A673 (cell line): Measurements from ENCODE around the gene PDZD8. TPM values are rescaled to one million over a fixed set of nuclear protein-coding genes. Genes with fewer than 3 reads are reported as not detected.

Experiments used
- Bru-seq: library from RNA; stranded (reverse); fragments of 400-500 nt; gene quantifications from one replicate; lab custom pipeline; 2021; lab: Mats Ljungman, UMichigan
- BruChase-seq, 2 experiments: library from RNA; stranded (reverse); fragments of 400-500 nt; gene quantifications; one replicate each; lab custom pipeline; 2021; lab: Mats Ljungman, UMichigan
- BruUV-seq: library from RNA; stranded (reverse); fragments of 400-500 nt; replicated peaks from 2 replicates; lab custom pipeline; 2021; lab: Mats Ljungman, UMichigan
- CTCF ChIA-PET: fragments of 300-600 bp; sonication (Branson Sonifier 250); formaldehyde crosslinking; loops from one replicate; lab custom pipeline; 2022; ENCODE audit warnings: antibody characterized with exemption; lab: Charles Lee
- POLR2A ChIA-PET: fragments of 300-600 bp; sonication (Branson Sonifier 250); formaldehyde crosslinking; loops from one replicate; lab custom pipeline; 2022; ENCODE audit warnings: antibody characterized with exemption; ENCODE audit not compliant: low non-redundant PET; lab: Charles Lee
- DNase-seq: peaks from one replicate; pipeline ENCODE4 v3.0.0-alpha.2; 2015; ENCODE audit warnings: low spot score
- H3K27ac ChIP-seq: fragments of 200-600 bp; sonication (generic); 2 replicates; pipeline ENCODE4 v1.5.1; 2016; ENCODE audit warnings: mixed run types, low read depth, mild to moderate bottlenecking, mixed read lengths, antibody characterized with exemption, low read length; ENCODE audit not compliant: poor library complexity, severe bottlenecking
- H3K27me3 ChIP-seq: fragments of 200-600 bp; sonication (generic); replicated peaks from 2 replicates; pipeline ENCODE4 v1.6.1; 2017; ENCODE audit warnings: mixed run types, low read depth, mild to moderate bottlenecking, mixed read lengths, antibody characterized with exemption, low read length; ENCODE audit not compliant: insufficient read depth, poor library complexity
- H3K36me3 ChIP-seq: fragments of 200-600 bp; sonication (generic); 2 replicates; pipeline ENCODE4 v1.6.1; 2016; ENCODE audit warnings: mixed run types, mild to moderate bottlenecking, mixed read lengths, antibody characterized with exemption, low read length; ENCODE audit not compliant: insufficient read depth, poor library complexity, severe bottlenecking
- H3K4me1 ChIP-seq: fragments of 200-600 bp; sonication (generic); 2 replicates; pipeline ENCODE4 v1.6.1; 2017; ENCODE audit warnings: mixed run types, mild to moderate bottlenecking, mixed read lengths, antibody characterized with exemption, low read length; ENCODE audit not compliant: insufficient read depth, poor library complexity, severe bottlenecking
- H3K4me3 ChIP-seq: fragments of 200-600 bp; sonication (generic); 2 replicates; pipeline ENCODE4 v1.5.1; 2016; ENCODE audit warnings: low read depth, mixed run types, mild to moderate bottlenecking, mixed read lengths, low read length; ENCODE audit not compliant: poor library complexity, severe bottlenecking
- H3K9me3 ChIP-seq: fragments of 200-600 bp; sonication (generic); 2 replicates; pipeline ENCODE4 v1.6.1; 2016; ENCODE audit warnings: mixed run types, low read depth, mild to moderate bottlenecking, mixed read lengths, antibody characterized with exemption, low read length; ENCODE audit not compliant: poor library complexity, severe bottlenecking
- CTCF ChIP-seq: fragments of 300-800, 200-600 bp; sonication (generic); conservative IDR thresholded peaks from 2 replicates; pipeline ENCODE4 v1.5.1; 2017; ENCODE audit warnings: low read depth, mild to moderate bottlenecking, antibody characterized with exemption, low read length, moderate library complexity, mixed read lengths
- EZH2 ChIP-seq: fragments of 200-600 bp; sonication (generic); IDR thresholded peaks from 2 replicates; pipeline ENCODE4 v1.6.1; 2017; ENCODE audit warnings: borderline replicate concordance, low read depth, mild to moderate bottlenecking, mixed read lengths, antibody characterized with exemption, low read length; ENCODE audit not compliant: poor library complexity, severe bottlenecking
- intact Hi-C: fragments of 100-400 bp; cut with micrococcal nuclease; formaldehyde crosslinking; loops from one replicate; pipeline ENCODE4 v1.10.0; 2022; ENCODE audit not compliant: unreplicated experiment
- long read RNA-seq: library from polyadenylated mRNA; stranded (forward); transcript quantifications from one replicate; pipeline ENCODE4 v2.0.0, GENCODE V29; 2022
- total RNA-seq: library from RNA; stranded (reverse); gene quantifications from 2 replicates; pipeline ENCODE4 v1.2.3, GENCODE V29; 2021

PDZD8 gene
- total RNA-seq (28.7 and 29.5 TPM in 2 replicates), Bru-seq, nascent RNA (percentile 80 among the genes with signal in this experiment), BruChase-seq, experiment 1, labeled RNA remaining after a 2-hour chase (percentile 80 among the genes with signal in this experiment), BruChase-seq, experiment 2, labeled RNA remaining after a 6-hour chase (percentile 82 among the genes with signal in this experiment)
- long read RNA-seq, full-length matches to known transcripts: 15 of 28 reads
- long read RNA-seq, partial matches to known transcripts: 2 of 28 reads
- long read RNA-seq, other reads (novel, unspliced or antisense): 11 of 28 reads

GRCh38 chr10:117375360-117376178 is at the start of gene PDZD8:
Gene PDZD8, minus strand, starts transcription at chr10:117375440. Its CDS starts 213 bp downstream, at chr10:117375227.
- no peaks in the 10 kb centered on the region for H3K36me3 ChIP-seq
- intact Hi-C loops: no loop called here
- ChIA-PET CTCF (no interaction called here), POLR2A (no interaction called here)
- peak within 1 kb of the TSS; percentile 92 for H3K4me3 ChIP-seq
- TF ChIP-seq EZH2: no peak
- no peak for TF ChIP-seq CTCF
- DNase-seq: peak; percentile 95
- H3K4me1 ChIP-seq: peaks cover 4% of the 10 kb centered on the region
- peaks cover 38% of the 10 kb centered on the region for H3K27me3 ChIP-seq
- H3K27ac ChIP-seq: peak within 1 kb of the TSS; percentile 78
- BruUV-seq: no TSS peak
- no peaks in the 10 kb centered on the region for H3K9me3 ChIP-seq

GRCh38 chr10:117424171-117424570 is 48.9 kb upstream of the PDZD8 start:
- DNase-seq: no peak
- H3K4me3 ChIP-seq: no peak overlapping the region
- H3K4me1 ChIP-seq: no peaks in the 10 kb centered on the region
- no peak overlapping the region for H3K27ac ChIP-seq
- no peaks in the 10 kb centered on the region for H3K36me3 ChIP-seq
- ChIA-PET POLR2A (interaction anchor here (0.6 kb wide), 1 partner anchor 394 kb away, joined by 3 read pairs; no protein-coding TSS in a partner anchor), CTCF (no interaction called here)
- H3K9me3 ChIP-seq: no peaks in the 10 kb centered on the region
- no TSS peak for BruUV-seq
- no peak for TF ChIP-seq CTCF
- TF ChIP-seq EZH2: no peak
- intact Hi-C loops: no loop called here
- H3K27me3 ChIP-seq: peaks cover 4% of the 10 kb centered on the region

- no peaks in the 10 kb centered on the region for H3K9me3 ChIP-seq
- no peaks in the 10 kb centered on the region for H3K27me3 ChIP-seq
- ChIA-PET POLR2A (no interaction called here), CTCF (no interaction called here)
- TF ChIP-seq CTCF: no peak
- H3K4me1 ChIP-seq: no peaks in the 10 kb centered on the region
- H3K36me3 ChIP-seq: no peaks in the 10 kb centered on the region
- BruUV-seq: no TSS peak
- no peak for DNase-seq
- no peak overlapping the region for H3K4me3 ChIP-seq
- intact Hi-C loops: no loop called here
- H3K27ac ChIP-seq: no peak overlapping the region
These were observed 46.7 kb upstream of the PDZD8 start for GRCh38 chr10:117421985-117422384.
